Gastrocnemius medialis (tissue), 4 donors: ENCODE results near the gene KLHL29.

Source experiments
- POLR2A ChIP-seq, 2 donors: fragments of 450-650 bp; IDR thresholded peaks; one replicate each; pipeline ENCODE4 v1.6.1; 2017; ENCODE audit warnings: antibody characterized with exemption in 2 of 2, mild to moderate bottlenecking in 2 of 2, moderate library complexity in 2 of 2
- TF ChIP-seq, protein P1 (sequence below), 5 experiments: fragments of 450-650 bp in 3 of 5; fragments of 200-600 bp in 2 of 5; sonication (generic) in 2 of 5; IDR thresholded peaks in 4 of 5; conservative IDR thresholded peaks in 1 of 5; 1 replicate in 4 of 5; 2 replicates in 1 of 5; pipeline ENCODE4 v1.5.1; 2016 to 2019; ENCODE audit warnings: antibody characterized with exemption in 5 of 5, mild to moderate bottlenecking in 3 of 5, moderate library complexity in 3 of 5

DNA sequence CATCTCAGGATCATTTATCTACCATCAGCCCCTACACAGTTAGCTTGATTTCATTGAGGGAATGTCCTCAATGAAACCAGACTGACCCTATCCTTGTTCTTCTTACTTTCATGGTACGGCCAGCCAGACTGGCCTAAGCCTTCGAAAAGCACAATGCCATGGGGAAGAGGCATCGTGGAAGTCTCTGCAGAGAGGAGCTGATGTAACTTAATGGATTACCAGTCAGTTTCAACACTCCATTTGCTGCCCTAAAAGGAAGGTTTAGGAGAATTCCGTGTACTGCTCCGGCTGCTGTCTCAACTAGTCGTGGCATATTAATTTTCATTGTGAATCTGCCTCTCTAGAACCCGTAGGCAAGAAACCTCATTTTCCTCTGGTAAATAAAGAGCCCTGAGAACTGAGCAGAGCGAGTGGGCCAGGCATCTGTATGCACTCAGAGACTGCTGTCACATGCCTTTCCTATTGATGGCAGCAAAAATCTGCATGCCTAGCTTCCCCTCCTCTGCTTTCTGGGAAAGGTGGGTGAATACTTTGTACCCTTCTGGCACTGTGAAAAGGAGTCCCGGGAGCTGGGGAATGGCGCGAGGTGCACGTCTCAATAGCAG is 184.9 kb downstream of the KLHL29 start:
- TF ChIP-seq, protein P1, sequence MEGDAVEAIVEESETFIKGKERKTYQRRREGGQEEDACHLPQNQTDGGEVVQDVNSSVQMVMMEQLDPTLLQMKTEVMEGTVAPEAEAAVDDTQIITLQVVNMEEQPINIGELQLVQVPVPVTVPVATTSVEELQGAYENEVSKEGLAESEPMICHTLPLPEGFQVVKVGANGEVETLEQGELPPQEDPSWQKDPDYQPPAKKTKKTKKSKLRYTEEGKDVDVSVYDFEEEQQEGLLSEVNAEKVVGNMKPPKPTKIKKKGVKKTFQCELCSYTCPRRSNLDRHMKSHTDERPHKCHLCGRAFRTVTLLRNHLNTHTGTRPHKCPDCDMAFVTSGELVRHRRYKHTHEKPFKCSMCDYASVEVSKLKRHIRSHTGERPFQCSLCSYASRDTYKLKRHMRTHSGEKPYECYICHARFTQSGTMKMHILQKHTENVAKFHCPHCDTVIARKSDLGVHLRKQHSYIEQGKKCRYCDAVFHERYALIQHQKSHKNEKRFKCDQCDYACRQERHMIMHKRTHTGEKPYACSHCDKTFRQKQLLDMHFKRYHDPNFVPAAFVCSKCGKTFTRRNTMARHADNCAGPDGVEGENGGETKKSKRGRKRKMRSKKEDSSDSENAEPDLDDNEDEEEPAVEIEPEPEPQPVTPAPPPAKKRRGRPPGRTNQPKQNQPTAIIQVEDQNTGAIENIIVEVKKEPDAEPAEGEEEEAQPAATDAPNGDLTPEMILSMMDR (IDR thresholded peaks at IDR 0.05 in 4 of 5, conservative IDR thresholded peaks at IDR 0.05 in 1 of 5): no peak
- TF ChIP-seq POLR2A (IDR thresholded peaks at IDR 0.05): no peak
